GM19395 (cell line): Measurements from ENCODE around the gene VWA5A.
A peak's percentile ranks its signal among the peaks of the same experiment; 100 is the strongest.
"Not testable (repeated sequence)": the region's sequence is repeated elsewhere in the genome, so short reads cannot be mapped to it uniquely, and the experiment has no call there.

Experiments
- ATAC-seq: cut with Tn5 transposase; IDR thresholded peaks from one replicate; pipeline ENCODE4 v1.9.1; 2021; ENCODE audit warnings: mild to moderate bottlenecking, moderate library complexity; ENCODE audit not compliant: unreplicated experiment

The VWA5A gene

GRCh38 chr11:124090996-124091395 is 24.3 kb upstream of the VWA5A start:
- no peak for ATAC-seq

GRCh38 chr11:124093330-124093729 is 21.9 kb upstream of the VWA5A start:
- ATAC-seq, result no peak

GRCh38 chr11:124094731-124095130 is 20.5 kb upstream of the VWA5A start:
- no peak for ATAC-seq

GRCh38 chr11:124096364-124096763 is 18.9 kb upstream of the VWA5A start:
- no peak for ATAC-seq

GRCh38 chr11:124098141-124098540 is 17.1 kb upstream of the VWA5A start:
- ATAC-seq, result no peak

- ATAC-seq, result no peak
These were observed 13.5 kb upstream of the VWA5A start for GRCh38 chr11:124101737-124102136.

GRCh38 chr11:124108156-124108555 is 7.1 kb upstream of the VWA5A start:
- ATAC-seq, result peak; percentile 74

- ATAC-seq, result no peak
These were observed 5.9 kb upstream of the VWA5A start for GRCh38 chr11:124109377-124109776.

GRCh38 chr11:124110201-124110600 is 5.0 kb upstream of the VWA5A start:
- ATAC-seq, result no peak

GRCh38 chr11:124113890-124114289 is 1.4 kb upstream of the VWA5A start:
- no peak for ATAC-seq

- peak; percentile 47 for ATAC-seq
These were observed 749 bp downstream of the VWA5A start for GRCh38 chr11:124115782-124116616.

- no peak for ATAC-seq
These were observed 3.9 kb downstream of the VWA5A start for GRCh38 chr11:124119103-124119502.

- no peak for ATAC-seq
These were observed 5.6 kb downstream of the VWA5A start for GRCh38 chr11:124120891-124121290.

GRCh38 chr11:124122123-124122522 is 6.9 kb downstream of the VWA5A start:
- no peak for ATAC-seq

GRCh38 chr11:124123622-124124021 is 8.4 kb downstream of the VWA5A start:
- ATAC-seq, result no peak

GRCh38 chr11:124127134-124127533 is 11.9 kb downstream of the VWA5A start:
- ATAC-seq, result not testable (repeated sequence)

GRCh38 chr11:124143034-124143433 is 27.8 kb downstream of the VWA5A start:
- ATAC-seq, result no peak

GRCh38 chr11:124147951-124148350 is 32.7 kb downstream of the VWA5A start:
- no peak for ATAC-seq

GRCh38 chr11:124150684-124151083 is 35.4 kb downstream of the VWA5A start:
- peak; percentile 49 for ATAC-seq

GRCh38 chr11:124152770-124153407 is 37.6 kb downstream of the VWA5A start:
- ATAC-seq, result no peak

- no peak for ATAC-seq
These were observed 38.6 kb downstream of the VWA5A start for GRCh38 chr11:124153821-124154220.

GRCh38 chr11:124159481-124159880 is 44.2 kb downstream of the VWA5A start:
- ATAC-seq, result no peak
